HEK293 (cell line): ENCODE results near the gene CCNB1IP1.

Source experiments
- BCL11B ChIP-seq: fragments of 450-650 bp; formaldehyde crosslinking; IDR thresholded peaks from 2 replicates; pipeline ENCODE4 v1.5.1; 2016; ENCODE audit warnings: low read depth, missing biosample characterization, missing genetic modification characterization
- CTCF ChIP-seq: fragments of 450-650 bp; formaldehyde crosslinking; IDR thresholded peaks from 2 replicates; pipeline ENCODE4 v1.5.1; 2016; ENCODE audit warnings: missing biosample characterization, missing genetic modification characterization
- IKZF3 ChIP-seq: fragments of 450-650 bp; IDR thresholded peaks from 2 replicates; pipeline ENCODE4 v1.5.0; 2018; ENCODE audit warnings: missing biosample characterization, mild to moderate bottlenecking, missing genetic modification characterization, moderate library complexity
- KLF1 ChIP-seq: fragments of 450-650 bp; formaldehyde crosslinking; IDR thresholded peaks from 2 replicates; pipeline ENCODE4 v1.5.1; 2016; ENCODE audit warnings: missing biosample characterization, missing genetic modification characterization
- KLF8 ChIP-seq: fragments of 450-650 bp; formaldehyde crosslinking; IDR thresholded peaks from 2 replicates; pipeline ENCODE4 v1.5.1; 2016; ENCODE audit warnings: missing biosample characterization, missing genetic modification characterization
- MZF1 ChIP-seq: fragments of 450-650 bp; formaldehyde crosslinking; IDR thresholded peaks from 2 replicates; pipeline ENCODE4 v1.5.1; 2017; ENCODE audit warnings: missing biosample characterization, missing genetic modification characterization, borderline replicate concordance
- OSR2 ChIP-seq: fragments of 450-650 bp; formaldehyde crosslinking; IDR thresholded peaks from 2 replicates; pipeline ENCODE4 v1.5.1; 2016; ENCODE audit warnings: missing biosample characterization, missing genetic modification characterization
- PRDM10 ChIP-seq: fragments of 450-650 bp; formaldehyde crosslinking; IDR thresholded peaks from 2 replicates; pipeline ENCODE4 v1.5.1; 2016; ENCODE audit warnings: missing biosample characterization, missing genetic modification characterization
- SP2 ChIP-seq: fragments of 450-650 bp; formaldehyde crosslinking; IDR thresholded peaks from 2 replicates; pipeline ENCODE4 v1.5.1; 2016; ENCODE audit warnings: missing biosample characterization, missing genetic modification characterization
- SP3 ChIP-seq: fragments of 450-650 bp; formaldehyde crosslinking; IDR thresholded peaks from 2 replicates; pipeline ENCODE4 v1.5.1; 2016; ENCODE audit warnings: missing biosample characterization, missing genetic modification characterization
- SP7 ChIP-seq: fragments of 450-650 bp; formaldehyde crosslinking; IDR thresholded peaks from 2 replicates; pipeline ENCODE4 v1.5.1; 2016; ENCODE audit warnings: missing biosample characterization, missing genetic modification characterization
- ZFP69B ChIP-seq: fragments of 450-650 bp; formaldehyde crosslinking; IDR thresholded peaks from 2 replicates; pipeline ENCODE4 v1.5.1; 2016; ENCODE audit warnings: missing biosample characterization, missing genetic modification characterization
- ZNF175 ChIP-seq: fragments of 450-650 bp; formaldehyde crosslinking; IDR thresholded peaks from 2 replicates; pipeline ENCODE4 v1.5.1; 2016; ENCODE audit warnings: missing biosample characterization, missing genetic modification characterization
- ZNF423 ChIP-seq: fragments of 450-650 bp; formaldehyde crosslinking; IDR thresholded peaks from 2 replicates; pipeline ENCODE4 v1.5.1; 2016; ENCODE audit warnings: missing biosample characterization, missing genetic modification characterization
- ZNF426 ChIP-seq: fragments of 450-650 bp; formaldehyde crosslinking; IDR thresholded peaks from 2 replicates; pipeline ENCODE4 v1.5.1; 2017; ENCODE audit warnings: missing biosample characterization, missing genetic modification characterization, mild to moderate bottlenecking, inconsistent platforms, moderate library complexity
- ZNF518A ChIP-seq: fragments of 450-650 bp; formaldehyde crosslinking; conservative IDR thresholded peaks from 2 replicates; pipeline ENCODE4 v1.5.1; 2016; ENCODE audit warnings: low read depth, missing biosample characterization, missing genetic modification characterization
- ZNF529 ChIP-seq: fragments of 450-650 bp; formaldehyde crosslinking; IDR thresholded peaks from 2 replicates; pipeline ENCODE4 v1.5.1; 2017; ENCODE audit warnings: missing genetic modification characterization, missing biosample characterization; ENCODE audit not compliant: insufficient replicate concordance
- ZNF558 ChIP-seq: fragments of 450-650 bp; formaldehyde crosslinking; IDR thresholded peaks from 2 replicates; pipeline ENCODE4 v1.5.1; 2016; ENCODE audit warnings: missing biosample characterization, missing genetic modification characterization
- ZNF629 ChIP-seq: fragments of 450-650 bp; formaldehyde crosslinking; IDR thresholded peaks from 2 replicates; pipeline ENCODE4 v1.5.1; 2017; ENCODE audit warnings: missing biosample characterization, missing genetic modification characterization
- ZNF654 ChIP-seq: fragments of 450-650 bp; formaldehyde crosslinking; IDR thresholded peaks from 2 replicates; pipeline ENCODE4 v1.5.1; 2016; ENCODE audit warnings: low read depth, missing biosample characterization, missing genetic modification characterization
- ZNF785 ChIP-seq: fragments of 450-650 bp; formaldehyde crosslinking; IDR thresholded peaks from 2 replicates; pipeline ENCODE4 v1.5.1; 2016; ENCODE audit warnings: missing biosample characterization, missing genetic modification characterization
- TF ChIP-seq, protein P1 (sequence below): fragments of 450-650 bp; formaldehyde crosslinking; IDR thresholded peaks from 2 replicates; pipeline ENCODE4 v1.5.1; 2017; ENCODE audit warnings: missing biosample characterization, mild to moderate bottlenecking, missing genetic modification characterization, moderate library complexity
- TF ChIP-seq, protein P2 (sequence below): fragments of 450-650 bp; formaldehyde crosslinking; IDR thresholded peaks from 2 replicates; pipeline ENCODE4 v1.5.1; 2016; ENCODE audit warnings: missing biosample characterization, missing genetic modification characterization

Gene CCNB1IP1

DNA sequence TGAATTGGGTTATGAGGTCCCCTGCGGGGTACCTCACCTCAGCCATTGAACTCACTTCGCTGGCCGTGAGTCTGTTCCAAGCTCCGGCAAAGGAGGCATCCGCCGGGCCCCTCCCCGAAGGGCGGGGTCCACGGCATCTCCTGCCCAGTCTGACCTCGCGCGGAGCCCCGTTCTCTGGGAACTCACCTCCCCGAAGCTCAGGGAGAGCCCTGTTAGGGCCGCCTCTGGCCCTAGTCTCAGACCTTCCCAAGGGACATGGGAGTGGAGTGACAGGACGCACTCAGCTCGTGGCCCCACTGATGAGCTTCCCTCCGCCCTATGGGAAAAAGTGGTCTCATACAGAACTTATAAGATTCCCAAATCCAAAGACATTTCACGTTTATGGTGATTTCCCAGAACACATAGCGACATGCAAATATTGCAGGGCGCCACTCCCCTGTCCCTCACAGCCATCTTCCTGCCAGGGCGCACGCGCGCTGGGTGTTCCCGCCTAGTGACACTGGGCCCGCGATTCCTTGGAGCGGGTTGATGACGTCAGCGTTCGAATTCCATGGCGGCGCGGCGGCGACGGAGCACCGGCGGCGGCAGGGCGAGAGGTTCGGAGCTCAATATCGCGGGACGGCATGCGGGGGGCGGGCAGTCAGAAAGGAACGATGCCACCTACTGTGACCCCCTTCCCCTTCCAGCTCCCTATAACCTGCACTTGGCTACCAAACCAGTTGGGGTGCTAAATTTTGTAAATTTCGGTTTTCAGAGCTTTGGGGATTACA lies 10.2 kb upstream of the CCNB1IP1 start, which contains the start of gene PARP2 (continued):
- TF ChIP-seq, protein P1, sequence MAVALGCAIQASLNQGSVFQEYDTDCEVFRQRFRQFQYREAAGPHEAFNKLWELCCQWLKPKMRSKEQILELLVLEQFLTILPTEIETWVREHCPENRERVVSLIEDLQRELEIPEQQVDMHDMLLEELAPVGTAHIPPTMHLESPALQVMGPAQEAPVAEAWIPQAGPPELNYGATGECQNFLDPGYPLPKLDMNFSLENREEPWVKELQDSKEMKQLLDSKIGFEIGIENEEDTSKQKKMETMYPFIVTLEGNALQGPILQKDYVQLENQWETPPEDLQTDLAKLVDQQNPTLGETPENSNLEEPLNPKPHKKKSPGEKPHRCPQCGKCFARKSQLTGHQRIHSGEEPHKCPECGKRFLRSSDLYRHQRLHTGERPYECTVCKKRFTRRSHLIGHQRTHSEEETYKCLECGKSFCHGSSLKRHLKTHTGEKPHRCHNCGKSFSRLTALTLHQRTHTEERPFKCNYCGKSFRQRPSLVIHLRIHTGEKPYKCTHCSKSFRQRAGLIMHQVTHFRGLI (tag by site-specific recombination): no peak
- TF ChIP-seq PRDM10 (tag by site-specific recombination): peak; percentile 84
- TF ChIP-seq ZNF785 (tag by site-specific recombination): no peak
- TF ChIP-seq CTCF: peak; percentile 23; the same call in 1 of the 2 replicates
- TF ChIP-seq OSR2 (tag by site-specific recombination): no peak
- peak; percentile 90 for TF ChIP-seq ZNF423 (tag by site-specific recombination)
- peak; percentile 100 for TF ChIP-seq IKZF3 (tag by site-specific recombination)
- peak; percentile 77 for TF ChIP-seq SP2 (tag by site-specific recombination)
- TF ChIP-seq ZNF175 (tag by site-specific recombination): no peak
- TF ChIP-seq, protein P2, sequence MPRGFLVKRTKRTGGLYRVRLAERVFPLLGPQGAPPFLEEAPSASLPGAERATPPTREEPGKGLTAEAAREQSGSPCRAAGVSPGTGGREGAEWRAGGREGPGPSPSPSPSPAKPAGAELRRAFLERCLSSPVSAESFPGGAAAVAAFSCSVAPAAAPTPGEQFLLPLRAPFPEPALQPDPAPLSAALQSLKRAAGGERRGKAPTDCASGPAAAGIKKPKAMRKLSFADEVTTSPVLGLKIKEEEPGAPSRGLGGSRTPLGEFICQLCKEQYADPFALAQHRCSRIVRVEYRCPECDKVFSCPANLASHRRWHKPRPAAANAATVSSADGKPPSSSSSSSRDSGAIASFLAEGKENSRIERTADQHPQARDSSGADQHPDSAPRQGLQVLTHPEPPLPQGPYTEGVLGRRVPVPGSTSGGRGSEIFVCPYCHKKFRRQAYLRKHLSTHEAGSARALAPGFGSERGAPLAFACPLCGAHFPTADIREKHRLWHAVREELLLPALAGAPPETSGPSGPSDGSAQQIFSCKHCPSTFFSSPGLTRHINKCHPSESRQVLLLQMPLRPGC (tag by site-specific recombination): peak; percentile 53; the same call in 1 of the 2 replicates
- TF ChIP-seq ZNF529 (tag by site-specific recombination): no peak
- TF ChIP-seq SP3 (tag by site-specific recombination): peak; percentile 73
- peak; percentile 73 for TF ChIP-seq SP7 (tag by site-specific recombination)
- peak; percentile 81 for TF ChIP-seq KLF8 (tag by site-specific recombination)
- peak; percentile 99 for TF ChIP-seq BCL11B
- peak; percentile 44; the same call in 1 of the 2 replicates for TF ChIP-seq ZNF518A (tag by site-specific recombination)
- 0 out of 2 replicates have a peak, but pooled peaks have one; percentile 22 for TF ChIP-seq ZNF558 (tag by site-specific recombination)
- TF ChIP-seq KLF1 (tag by site-specific recombination): peak; percentile 80; the same call in 1 of the 2 replicates
- TF ChIP-seq ZNF654 (tag by site-specific recombination): no peak
- peak; percentile 95 for TF ChIP-seq ZNF629 (tag by site-specific recombination)
- 0 out of 2 replicates have a peak, but pooled peaks have one; percentile 15 for TF ChIP-seq MZF1 (tag by site-specific recombination)
- peak; percentile 96 for TF ChIP-seq ZFP69B (tag by site-specific recombination)
- TF ChIP-seq ZNF426 (tag by site-specific recombination): no peak
